ENCODE results near the gene TMEM51. TPM values are rescaled to one million over a fixed set of nuclear protein-coding genes. Genes with fewer than 3 reads are reported as not detected.
A peak's percentile ranks its signal among the peaks of the same experiment; 100 is the strongest.

TMEM51 gene
- total and polyA plus RNA-seq, 2 of the 13 experiments (the other 11 are each of a cell fraction or from before 2014, with no cell fraction given), result 12.2 to 22.3 TPM

- peak overlapping the region; percentile 86 for H3K4me2 ChIP-seq (ENCODE audit: low read depth, low read length)
- H3K4me3 ChIP-seq (replicated peaks in 1 of 3; ENCODE audit: insufficient read depth in 1 of 3, low read depth in 2 of 3, low read length in 3 of 3), result peak overlapping the region; percentile 69 to 83 (median 70)
- peaks cover 81% of the 10 kb centered on the region for H3K4me1 ChIP-seq (ENCODE audit: insufficient read depth, low read length)
- peak overlapping the region; percentile 77 for H3K9ac ChIP-seq (ENCODE audit: insufficient read depth, low read depth, low read length)
- peaks cover 33% of the 10 kb centered on the region; the same call in 1 of the 2 replicates for H4K20me1 ChIP-seq (ENCODE audit: insufficient read depth, low read length)
- BruUV-seq (replicated peaks), result no TSS peak
- peaks cover 0 to 11% of the 10 kb centered on the region in 2 experiments; a peak in 2 of 5 replicates for H3K36me3 ChIP-seq (replicated peaks in 1 of 2; ENCODE audit: control insufficient read depth in 1 of 2, insufficient read depth in 2 of 2, low read length in 2 of 2)
- CTCF ChIA-PET (ENCODE audit: low intra/inter-chr PET ratio, low total read pairs), result interaction anchor here (1.2 to 2.7 kb wide), 3 partner anchors 25 to 119 kb away, joined by 3 to 18 read pairs (median 10); no protein-coding TSS in a partner anchor
- ATAC-seq (peak; percentile 42), FAIRE-seq (no peak), DNase-seq (ENCODE audit: low spot score) (no peak)
- no peaks in the 10 kb centered on the region for H3K9me3 ChIP-seq (ENCODE audit: low read length)
- peak overlapping the region; percentile 69 for H3K27ac ChIP-seq (ENCODE audit: extremely low read length, insufficient read depth, low read length)
- no peaks in the 10 kb centered on the region for H3K27me3 ChIP-seq (ENCODE audit: control insufficient read depth in 1 of 2, insufficient read depth in 2 of 2, low read length in 2 of 2)
- intact Hi-C loops (cut with micrococcal nuclease; ENCODE audit: unreplicated experiment), result loop anchor here (2.0 to 5.0 kb wide), 3 partner anchors 25 to 43 kb away; no protein-coding TSS in a partner anchor
- no peak overlapping the region for H2AFZ ChIP-seq (ENCODE audit: low read length)
- in situ Hi-C loops (cut with HindIII; ENCODE audit: extremely low pct_ligation_motif_present, low pct_unique_long_range_greater_than_20kb), result no loop called here
- H3K79me2 ChIP-seq (ENCODE audit: insufficient read depth, low read length), result peaks cover 68% of the 10 kb centered on the region
- POLR2A ChIA-PET, result interaction anchor here (1.0 to 3.9 kb wide), 8 partner anchors 11 to 52 kb away, joined by 3 to 33 read pairs (median 6); no protein-coding TSS in a partner anchor
- under 1% methylated on average over 18 of the region's 74 CpGs for WGBS (ENCODE audit: low lambda C conversion rate)
- no peak; the same call in 1 of the 2 replicates for TF ChIP-seq ZNF749 (CRISPR knock-in tag; IDR thresholded peaks at IDR 0.05; ENCODE audit: borderline replicate concordance)
- 0 out of 2 replicates have a peak, but pooled peaks have one; percentile 20 for TF ChIP-seq TEF (CRISPR knock-in tag; IDR thresholded peaks at IDR 0.05)
- peak; percentile 60 for TF ChIP-seq U2AF1 (optimal IDR thresholded peaks at IDR 0.05; ENCODE audit: low read depth, low read length)
- 0 out of 2 replicates have a peak, but pooled peaks have one; percentile 18 for TF ChIP-seq ZNF747 (CRISPR knock-in tag; IDR thresholded peaks at IDR 0.05; ENCODE audit: borderline replicate concordance)
- 0 out of 2 replicates have a peak, but pooled peaks have one; percentile 40 for TF ChIP-seq BRCA1 (CRISPR knock-in tag; IDR thresholded peaks at IDR 0.05)
- no peak for TF ChIP-seq RFX1 (IDR thresholded peaks at IDR 0.05)
- no peak for TF ChIP-seq TCF12 (IDR thresholded peaks at IDR 0.05)
- no peak for TF ChIP-seq TCF12 (CRISPR knock-in tag; IDR thresholded peaks at IDR 0.05)
- no peak for TF ChIP-seq ZNF570 (CRISPR knock-in tag; IDR thresholded peaks at IDR 0.05; ENCODE audit: borderline replicate concordance)
- TF ChIP-seq GTF3A (CRISPR knock-in tag; conservative IDR thresholded peaks at IDR 0.05), result peak; percentile 84
- 0 out of 2 replicates have a peak, but pooled peaks have one; percentile 22 for TF ChIP-seq ZBTB20 (CRISPR knock-in tag; IDR thresholded peaks at IDR 0.05; ENCODE audit: borderline replicate concordance, low read depth)
- TF ChIP-seq ZSCAN12 (CRISPR knock-in tag; IDR thresholded peaks at IDR 0.05), result 0 out of 2 replicates have a peak, but pooled peaks have one; percentile 38
- TF ChIP-seq YEATS4 (CRISPR knock-in tag; IDR thresholded peaks at IDR 0.05; ENCODE audit: borderline replicate concordance), result peak; percentile 64
- peak; percentile 91; the same call in 1 of the 2 replicates for TF ChIP-seq ETS1 (CRISPR knock-in tag; IDR thresholded peaks at IDR 0.05)
- peak; percentile 50 for TF ChIP-seq MED1 (CRISPR knock-in tag; IDR thresholded peaks at IDR 0.05)
- TF ChIP-seq CHD4 (IDR thresholded peaks at IDR 0.05; ENCODE audit: borderline replicate concordance, low read length), result 0 out of 2 replicates have a peak, but pooled peaks have one; percentile 48
- TF ChIP-seq ZNF800 (CRISPR knock-in tag; IDR thresholded peaks at IDR 0.05), result no peak
- peak; percentile 19; the same call in 1 of the 2 replicates for TF ChIP-seq KMT2A (CRISPR knock-in tag; IDR thresholded peaks at IDR 0.05)
- TF ChIP-seq SNAPC2 (CRISPR knock-in tag; IDR thresholded peaks at IDR 0.05), result no peak
- no peak for TF ChIP-seq MBNL3 (CRISPR knock-in tag; conservative IDR thresholded peaks at IDR 0.05)
- TF ChIP-seq ZNF761 (CRISPR knock-in tag; conservative IDR thresholded peaks at IDR 0.05), result peak; percentile 46; the same call in 1 of the 2 replicates
- TF ChIP-seq ZSCAN22 (CRISPR knock-in tag; IDR thresholded peaks at IDR 0.05), result no peak
Measured at GRCh38 chr1:15153842-15154479, 414 bp downstream of the TMEM51 start.
